Neuronal stem cell (in vitro differentiated cells): ENCODE data around the gene N4BP2L1.

Experiments used
- DNase-seq: peaks from one replicate; pipeline ENCODE4 v3.0.0-alpha.2; 2013; ENCODE audit warnings: low spot score
- H2AFZ ChIP-seq: one replicate; pipeline ENCODE4 v1.6.1; 2013; ENCODE audit warnings: mild to moderate bottlenecking, low read length, inconsistent platforms
- H2AK5ac ChIP-seq: 2 replicates; pipeline ENCODE4 v1.6.1; 2013; ENCODE audit warnings: low read depth, mild to moderate bottlenecking, inconsistent platforms, low read length, moderate library complexity, mixed read lengths
- H2BK120ac ChIP-seq: 2 replicates; pipeline ENCODE4 v1.6.1; 2013; ENCODE audit warnings: low read depth, mild to moderate bottlenecking, inconsistent platforms, low read length, moderate library complexity, mixed read lengths
- H2BK12ac ChIP-seq: one replicate; pipeline ENCODE4 v1.6.1; 2013; ENCODE audit warnings: low read length, inconsistent platforms
- H2BK15ac ChIP-seq: 2 replicates; pipeline ENCODE4 v1.6.1; 2013; ENCODE audit warnings: mild to moderate bottlenecking, low read length, inconsistent platforms, mixed read lengths
- H2BK5ac ChIP-seq: one replicate; pipeline ENCODE4 v1.6.1; 2013; ENCODE audit warnings: inconsistent platforms, mild to moderate bottlenecking, low read length, moderate library complexity
- H3K14ac ChIP-seq: one replicate; pipeline ENCODE4 v1.6.1; 2013; ENCODE audit warnings: low read length, inconsistent platforms
- H3K18ac ChIP-seq: 2 replicates; pipeline ENCODE4 v1.6.1; 2013; ENCODE audit warnings: low read length, inconsistent platforms
- H3K23ac ChIP-seq: 2 replicates; pipeline ENCODE4 v1.6.1; 2013; ENCODE audit warnings: low read depth, mild to moderate bottlenecking, mixed read lengths, low read length, inconsistent platforms; ENCODE audit not compliant: poor library complexity
- H3K27ac ChIP-seq: replicated peaks from 3 replicates; pipeline ENCODE4 v1.5.1; 2013; ENCODE audit warnings: low read length, inconsistent platforms
- H3K27me3 ChIP-seq, 3 experiments: 2 replicates each; pipeline ENCODE4 v1.6.1; 2013; ENCODE audit warnings: low read length in 3 of 3, mild to moderate bottlenecking in 2 of 3, inconsistent platforms in 1 of 3, low read depth in 1 of 3, mixed read lengths in 1 of 3, moderate library complexity in 1 of 3; ENCODE audit not compliant: control insufficient read depth in 3 of 3, insufficient read depth in 3 of 3
- H3K36me3 ChIP-seq, 2 donors: replicated peaks in 1 of 2; 2 replicates each; pipeline ENCODE4 v1.6.1; 2013; ENCODE audit warnings: low read length in 2 of 2; ENCODE audit not compliant: control insufficient read depth in 2 of 2, insufficient read depth in 2 of 2
- H3K4ac ChIP-seq: 2 replicates; pipeline ENCODE4 v1.6.1; 2013; ENCODE audit warnings: inconsistent platforms, mild to moderate bottlenecking, low read length, moderate library complexity
- H3K4me1 ChIP-seq, 2 donors: 1 replicate in 1 of 2; 2 replicates in 1 of 2; pipeline ENCODE4 v1.6.1; 2013; ENCODE audit warnings: low read length in 2 of 2, low read depth in 1 of 2; ENCODE audit not compliant: control insufficient read depth in 2 of 2, insufficient read depth in 1 of 2
- H3K4me2 ChIP-seq: one replicate; pipeline ENCODE4 v1.6.1; 2013; ENCODE audit warnings: mild to moderate bottlenecking, low read length, inconsistent platforms; ENCODE audit not compliant: insufficient read depth, poor library complexity, severe bottlenecking
- H3K4me3 ChIP-seq, 2 donors: 2 replicates each; pipeline ENCODE4 v1.5.1; 2013; ENCODE audit warnings: low read length in 2 of 2, mild to moderate bottlenecking in 2 of 2, inconsistent platforms in 1 of 2, moderate library complexity in 1 of 2
- H3K79me1 ChIP-seq: one replicate; pipeline ENCODE4 v1.6.1; 2013; ENCODE audit warnings: low read depth, mild to moderate bottlenecking, inconsistent platforms, low read length, moderate library complexity
- H3K9ac ChIP-seq: one replicate; pipeline ENCODE4 v1.6.1; 2013; ENCODE audit warnings: mild to moderate bottlenecking, low read depth, low read length, inconsistent platforms; ENCODE audit not compliant: poor library complexity
- H3K9me3 ChIP-seq, 2 donors: replicated peaks in 1 of 2; 2 replicates each; pipeline versions ENCODE3 to v1.6.1; 2013; ENCODE audit warnings: low read length in 2 of 2, mild to moderate bottlenecking in 2 of 2, inconsistent platforms in 1 of 2, low read depth in 1 of 2, mixed read lengths in 1 of 2, moderate library complexity in 1 of 2; ENCODE audit not compliant: control insufficient read depth in 2 of 2, insufficient read depth in 1 of 2
- H4K8ac ChIP-seq: one replicate; pipeline ENCODE4 v1.6.1; 2013; ENCODE audit warnings: low read depth, mild to moderate bottlenecking, inconsistent platforms, low read length, moderate library complexity
- H4K91ac ChIP-seq: one replicate; pipeline ENCODE4 v1.6.1; 2013; ENCODE audit warnings: low read length, low read depth, mild to moderate bottlenecking, inconsistent platforms; ENCODE audit not compliant: poor library complexity
- WGBS, 2 donors: extraction: QIAGEN DNeasy Blood & Tissue Kit; methylation state at CpG; one replicate each; pipeline ENCODE4 v1.1.7; 2013; ENCODE audit warnings: missing lambda C conversion rate in 2 of 2, mixed read lengths in 1 of 2; ENCODE audit not compliant: insufficient read length in 2 of 2, insufficient replicate concordance in 1 of 2; ENCODE audit errors: extremely low coverage in 2 of 2; 5-methylcytosine and 5-hydroxymethylcytosine counted together

The N4BP2L1 gene

DNA sequence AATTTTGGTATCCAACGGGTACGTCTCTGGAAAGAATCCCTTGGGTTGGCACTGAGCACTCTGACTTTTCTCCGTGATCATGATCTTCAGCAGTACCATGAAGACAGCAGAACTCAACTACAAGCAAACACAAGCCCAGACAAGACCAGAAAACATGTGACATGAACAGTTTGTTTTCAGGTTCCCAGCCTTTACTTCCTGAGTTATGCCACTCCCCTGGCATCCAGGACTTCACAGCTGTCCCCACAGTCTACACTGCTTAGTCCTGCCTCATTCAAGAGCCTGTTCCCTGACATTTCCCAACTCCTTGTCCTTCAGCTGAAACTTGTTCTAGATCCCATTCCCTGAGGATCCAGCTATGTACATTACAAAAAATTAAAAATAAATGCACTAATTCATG lies 4.9 kb upstream of the N4BP2L1 start:
- Histone ChIP-seq H3K18ac (no peak overlapping the region), H2BK15ac (no peak overlapping the region), H3K4me2 (no peak overlapping the region), H2BK120ac (no peak overlapping the region), H4K91ac (no peak overlapping the region), H4K8ac (no peak overlapping the region), H2AFZ (no peak overlapping the region), H2AK5ac (no peak overlapping the region), H2BK12ac (no peak overlapping the region), H3K36me3 (no peaks in the 10 kb centered on the region), H3K9ac (no peak overlapping the region), H2BK5ac (no peak overlapping the region), H3K14ac (no peak overlapping the region), H3K27me3 (peaks cover 0 to 7% (median 0%) of the 10 kb centered on the region in 3 experiments), H3K79me1 (no peaks in the 10 kb centered on the region), H3K27ac (no peak overlapping the region), H3K4ac (no peak overlapping the region), H3K4me3 (no peak overlapping the region), H3K9me3 (no peaks in the 10 kb centered on the region), H3K4me1 (peaks cover 0 to 2% of the 10 kb centered on the region in 2 donors), H3K23ac (no peak overlapping the region)
- WGBS, 2 donors, result no CpG with 5 or more reads among the region's 3 CpGs
- DNase-seq, result no peak

DNA sequence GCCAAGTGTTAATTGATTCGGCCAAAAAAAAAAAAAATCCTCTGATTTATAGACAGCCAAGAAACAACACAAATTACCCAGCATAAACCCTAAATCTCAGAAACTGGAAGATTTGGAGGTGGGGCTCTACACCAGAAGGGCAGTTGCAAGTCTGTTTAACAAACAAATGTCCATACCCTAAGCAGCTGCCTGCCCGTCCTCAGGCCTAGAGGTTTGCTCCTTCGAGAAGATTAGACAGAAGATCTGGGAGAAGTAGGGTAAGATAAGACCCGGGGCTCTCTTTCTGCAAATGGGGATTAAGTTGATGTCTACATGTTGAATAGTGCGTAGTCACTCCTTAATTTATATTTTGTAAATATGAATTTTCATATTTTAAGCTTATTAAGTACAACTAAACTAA lies 3.4 kb upstream of the N4BP2L1 start:
- no peak overlapping the region for H3K9ac ChIP-seq
- H3K18ac ChIP-seq, result no peak overlapping the region
- no peak overlapping the region for H3K27ac ChIP-seq
- H3K4me2 ChIP-seq, result no peak overlapping the region
- H3K27me3 ChIP-seq, result peaks cover 0 to 20% (median 3%) of the 10 kb centered on the region in 3 experiments
- no peaks in the 10 kb centered on the region for H3K79me1 ChIP-seq
- no peak overlapping the region for H4K91ac ChIP-seq
- no CpG with 5 or more reads among the region's 5 CpGs for WGBS, 2 donors
- no peak overlapping the region for H2BK120ac ChIP-seq
- peaks cover 2% of the 10 kb centered on the region in 2 donors for H3K4me1 ChIP-seq
- H3K14ac ChIP-seq, result no peak overlapping the region
- no peak overlapping the region for H2AFZ ChIP-seq
- H3K23ac ChIP-seq, result no peak overlapping the region
- H2BK5ac ChIP-seq, result no peak overlapping the region
- no peak overlapping the region for H4K8ac ChIP-seq
- H3K9me3 ChIP-seq, result no peaks in the 10 kb centered on the region
- no peak for DNase-seq
- H3K4me3 ChIP-seq, result no peak overlapping the region
- no peak overlapping the region for H3K4ac ChIP-seq
- no peak overlapping the region for H2BK15ac ChIP-seq
- H3K36me3 ChIP-seq, result no peaks in the 10 kb centered on the region
- no peak overlapping the region for H2AK5ac ChIP-seq
- H2BK12ac ChIP-seq, result no peak overlapping the region

GRCh38 chr13:32430018-32430747 lies 2.3 kb upstream of the N4BP2L1 start:
- no peak overlapping the region for H2AK5ac ChIP-seq
- no peak overlapping the region for H3K23ac ChIP-seq
- H2BK12ac ChIP-seq, result no peak overlapping the region
- H3K27ac ChIP-seq, result no peak overlapping the region
- no CpG with 5 or more reads among the region's 6 CpGs for WGBS, 2 donors
- no peak overlapping the region for H2BK15ac ChIP-seq
- no peak overlapping the region for H3K4me2 ChIP-seq
- no peak overlapping the region for H3K9ac ChIP-seq
- H3K18ac ChIP-seq, result no peak overlapping the region
- no peak for DNase-seq
- no peak overlapping the region for H3K4ac ChIP-seq
- no peak overlapping the region for H3K4me3 ChIP-seq
- peaks cover 0 to 28% (median 3%) of the 10 kb centered on the region in 3 experiments for H3K27me3 ChIP-seq
- no peak overlapping the region for H2AFZ ChIP-seq
- no peak overlapping the region for H4K8ac ChIP-seq
- no peaks in the 10 kb centered on the region for H3K36me3 ChIP-seq
- no peaks in the 10 kb centered on the region for H3K9me3 ChIP-seq
- no peak overlapping the region for H3K14ac ChIP-seq
- H2BK120ac ChIP-seq, result no peak overlapping the region
- no peaks in the 10 kb centered on the region for H3K79me1 ChIP-seq
- peaks cover 2% of the 10 kb centered on the region in 2 donors for H3K4me1 ChIP-seq
- H2BK5ac ChIP-seq, result no peak overlapping the region
- no peak overlapping the region for H4K91ac ChIP-seq

DNA sequence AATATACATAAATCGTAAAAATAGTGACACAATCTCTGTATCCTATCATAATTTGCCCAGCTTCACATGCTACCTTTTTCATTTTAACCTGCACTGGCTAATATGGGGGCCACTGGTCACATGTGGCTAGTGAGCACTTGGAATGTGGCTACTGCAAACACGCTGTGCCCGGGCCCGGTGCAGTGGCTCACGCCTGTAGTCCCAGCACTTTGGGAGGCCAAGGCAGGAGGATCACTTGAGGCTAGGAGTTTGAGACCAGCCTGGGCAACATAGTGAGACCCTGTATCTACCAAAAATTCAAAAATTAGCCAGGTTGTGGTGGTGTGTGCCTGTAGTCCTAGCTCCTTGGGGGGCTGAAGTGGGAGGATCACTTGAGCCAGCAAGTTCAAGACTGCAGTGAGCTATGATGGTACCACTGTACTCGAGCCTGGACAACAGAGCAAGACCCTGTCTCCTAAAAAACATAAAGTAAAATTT lies 1.5 kb upstream of the N4BP2L1 start:
- no peak overlapping the region for H3K27ac ChIP-seq
- H4K8ac ChIP-seq, result no peak overlapping the region
- H2BK120ac ChIP-seq, result no peak overlapping the region
- DNase-seq, result no peak
- no peak overlapping the region for H4K91ac ChIP-seq
- H3K27me3 ChIP-seq, result peaks cover 0 to 28% (median 3%) of the 10 kb centered on the region in 3 experiments
- no peak overlapping the region for H3K4me2 ChIP-seq
- H3K9ac ChIP-seq, result no peak overlapping the region
- H2AK5ac ChIP-seq, result no peak overlapping the region
- H3K4me3 ChIP-seq, result no peak overlapping the region
- H3K4me1 ChIP-seq, result peaks cover 2% of the 10 kb centered on the region in 2 donors
- no peak overlapping the region for H2AFZ ChIP-seq
- H2BK5ac ChIP-seq, result no peak overlapping the region
- no peak overlapping the region for H3K18ac ChIP-seq
- H3K14ac ChIP-seq, result no peak overlapping the region
- no peak overlapping the region for H2BK15ac ChIP-seq
- no peak overlapping the region for H2BK12ac ChIP-seq
- no peaks in the 10 kb centered on the region for H3K79me1 ChIP-seq
- H3K9me3 ChIP-seq, result no peaks in the 10 kb centered on the region
- WGBS, 2 donors, result no CpG with 5 or more reads among the region's 6 CpGs
- H3K4ac ChIP-seq, result no peak overlapping the region
- no peaks in the 10 kb centered on the region for H3K36me3 ChIP-seq
- H3K23ac ChIP-seq, result no peak overlapping the region
